HEK293 (cell line): ENCODE results near the gene GSK3B.
A peak's percentile ranks its signal among the peaks of the same experiment; 100 is the strongest.

Source experiments
- CTCF ChIA-PET: fragments of 350-600 bp; formaldehyde crosslinking; extraction: SDS; loops from one replicate; lab custom pipeline; 2021; ENCODE audit warnings: antibody characterized with exemption; lab: Yijun Ruan, JAX
- POLR2A ChIA-PET: fragments of 300-600 bp; formaldehyde crosslinking; extraction: SDS; loops from one replicate; lab custom pipeline; 2020; ENCODE audit warnings: antibody characterized with exemption, inconsistent platforms; lab: Yijun Ruan, JAX
- H3K27ac ChIP-seq: fragments of 200-500 bp; sonication (Bioruptor generic); 2 replicates; pipeline ENCODE4 v1.5.1; 2014; ENCODE audit warnings: low read depth, low read length, control low read depth, inconsistent platforms; ENCODE audit errors: extremely low read depth
- H3K36me3 ChIP-seq, 2 experiments: fragments of 200-500 bp in 1 of 2; sonication (Bioruptor generic) in 1 of 2; 1 replicate in 1 of 2; 2 replicates in 1 of 2; pipeline ENCODE4 v1.5.1; 2014 to 2017; ENCODE audit warnings: inconsistent platforms in 2 of 2, low read length in 2 of 2; ENCODE audit not compliant: control insufficient read depth in 2 of 2, insufficient read depth in 1 of 2
- H3K4me1 ChIP-seq: fragments of 200-500 bp; sonication (Bioruptor generic); 2 replicates; pipeline ENCODE4 v1.5.1; 2014; ENCODE audit warnings: mild to moderate bottlenecking, low read length, inconsistent platforms; ENCODE audit not compliant: control insufficient read depth, insufficient read depth
- H3K4me3 ChIP-seq: 2 replicates; pipeline ENCODE4 v1.5.1; 2011; ENCODE audit warnings: low read depth, mild to moderate bottlenecking, control low read depth, low read length, moderate library complexity
- H3K9me3 ChIP-seq: fragments of 200-500 bp; sonication (Bioruptor generic); 2 replicates; pipeline ENCODE4 v1.5.1; 2014; ENCODE audit warnings: low read depth, low read length, inconsistent platforms; ENCODE audit not compliant: control insufficient read depth, insufficient read depth
- IKZF3 ChIP-seq: fragments of 450-650 bp; IDR thresholded peaks from 2 replicates; pipeline ENCODE4 v1.5.0; 2018; ENCODE audit warnings: missing biosample characterization, mild to moderate bottlenecking, missing genetic modification characterization, moderate library complexity
- KLF9 ChIP-seq: fragments of 450-650 bp; formaldehyde crosslinking; IDR thresholded peaks from 2 replicates; pipeline ENCODE4 v1.5.1; 2016; ENCODE audit warnings: missing biosample characterization, missing genetic modification characterization, low read depth
- SETDB1 ChIP-seq: IDR thresholded peaks from one replicate; pipeline ENCODE4 v1.6.1; 2017; ENCODE audit warnings: mild to moderate bottlenecking, low read length, moderate library complexity, mixed read lengths; ENCODE audit not compliant: insufficient read length
- TRIM28 ChIP-seq: IDR thresholded peaks from 2 replicates; pipeline ENCODE4 v1.6.1; 2011; ENCODE audit warnings: low read length, control low read depth, borderline replicate concordance
- ZBTB20 ChIP-seq: fragments of 450-650 bp; formaldehyde crosslinking; IDR thresholded peaks from 2 replicates; pipeline ENCODE4 v1.5.1; 2016; ENCODE audit warnings: missing biosample characterization, missing genetic modification characterization
- ZBTB21 ChIP-seq: fragments of 450-650 bp; formaldehyde crosslinking; IDR thresholded peaks from 2 replicates; pipeline ENCODE4 v1.5.1; 2017; ENCODE audit warnings: missing biosample characterization, missing genetic modification characterization
- ZNF184 ChIP-seq: fragments of 450-650 bp; IDR thresholded peaks from 2 replicates; pipeline ENCODE4 v1.5.1; 2018; ENCODE audit warnings: missing biosample characterization, mild to moderate bottlenecking, missing genetic modification characterization
- ZNF202 ChIP-seq: fragments of 450-650 bp; formaldehyde crosslinking; IDR thresholded peaks from 2 replicates; pipeline ENCODE4 v1.5.1; 2016; ENCODE audit warnings: missing biosample characterization, missing genetic modification characterization, borderline replicate concordance
- ZNF266 ChIP-seq: fragments of 450-650 bp; formaldehyde crosslinking; IDR thresholded peaks from 2 replicates; pipeline ENCODE4 v1.5.1; 2016; ENCODE audit warnings: missing biosample characterization, missing genetic modification characterization, low read depth
- ZNF366 ChIP-seq: fragments of 450-650 bp; formaldehyde crosslinking; conservative IDR thresholded peaks from 2 replicates; pipeline ENCODE4 v1.5.1; 2016; ENCODE audit warnings: missing biosample characterization, missing genetic modification characterization
- ZNF433 ChIP-seq: fragments of 450-650 bp; formaldehyde crosslinking; IDR thresholded peaks from 2 replicates; pipeline ENCODE4 v1.5.1; 2016; ENCODE audit warnings: missing biosample characterization, missing genetic modification characterization, low read depth
- ZNF473 ChIP-seq: fragments of 450-650 bp; formaldehyde crosslinking; IDR thresholded peaks from 2 replicates; pipeline ENCODE4 v1.5.1; 2017; ENCODE audit warnings: missing biosample characterization, missing genetic modification characterization
- ZNF48 ChIP-seq: fragments of 450-650 bp; formaldehyde crosslinking; IDR thresholded peaks from 2 replicates; pipeline ENCODE4 v1.5.1; 2016; ENCODE audit warnings: missing biosample characterization, missing genetic modification characterization
- ZNF510 ChIP-seq: fragments of 450-650 bp; formaldehyde crosslinking; IDR thresholded peaks from 2 replicates; pipeline ENCODE4 v1.5.1; 2018; ENCODE audit warnings: mild to moderate bottlenecking, missing genetic modification characterization, missing biosample characterization; ENCODE audit not compliant: insufficient replicate concordance
- ZNF544 ChIP-seq: fragments of 450-650 bp; formaldehyde crosslinking; IDR thresholded peaks from 2 replicates; pipeline ENCODE4 v1.5.0; 2017; ENCODE audit warnings: missing biosample characterization, missing genetic modification characterization
- ZNF549 ChIP-seq: fragments of 450-650 bp; IDR thresholded peaks from 2 replicates; pipeline ENCODE4 v1.5.1; 2018; ENCODE audit warnings: missing biosample characterization, missing genetic modification characterization, mild to moderate bottlenecking, inconsistent platforms, moderate library complexity
- ZNF558 ChIP-seq: fragments of 450-650 bp; formaldehyde crosslinking; IDR thresholded peaks from 2 replicates; pipeline ENCODE4 v1.5.1; 2016; ENCODE audit warnings: missing biosample characterization, missing genetic modification characterization
- ZNF654 ChIP-seq: fragments of 450-650 bp; formaldehyde crosslinking; IDR thresholded peaks from 2 replicates; pipeline ENCODE4 v1.5.1; 2016; ENCODE audit warnings: low read depth, missing biosample characterization, missing genetic modification characterization
- ZNF664 ChIP-seq: fragments of 450-650 bp; formaldehyde crosslinking; IDR thresholded peaks from 2 replicates; pipeline ENCODE4 v1.5.1; 2016; ENCODE audit warnings: missing biosample characterization, missing genetic modification characterization
- ZNF677 ChIP-seq: fragments of 450-650 bp; IDR thresholded peaks from 2 replicates; pipeline ENCODE4 v1.5.0; 2018; ENCODE audit warnings: missing biosample characterization, mild to moderate bottlenecking, missing genetic modification characterization, moderate library complexity
- TF ChIP-seq, protein P1 (sequence below): fragments of 450-650 bp; formaldehyde crosslinking; IDR thresholded peaks from 2 replicates; pipeline ENCODE4 v1.5.1; 2016; ENCODE audit warnings: missing biosample characterization, missing genetic modification characterization
- TF ChIP-seq, protein P2 (sequence below): fragments of 450-650 bp; formaldehyde crosslinking; optimal IDR thresholded peaks from 2 replicates; pipeline ENCODE3; 2016; ENCODE audit warnings: missing biosample characterization, mild to moderate bottlenecking, missing genetic modification characterization
- TF ChIP-seq, protein P3 (sequence below): fragments of 450-650 bp; formaldehyde crosslinking; conservative IDR thresholded peaks from 2 replicates; pipeline ENCODE4 v1.5.1; 2016; ENCODE audit warnings: low read depth, missing biosample characterization, missing genetic modification characterization
- TF ChIP-seq, protein P4 (sequence below): fragments of 450-650 bp; formaldehyde crosslinking; IDR thresholded peaks from 2 replicates; pipeline ENCODE4 v1.5.1; 2016; ENCODE audit warnings: missing biosample characterization, missing genetic modification characterization

The GSK3B gene

DNA sequence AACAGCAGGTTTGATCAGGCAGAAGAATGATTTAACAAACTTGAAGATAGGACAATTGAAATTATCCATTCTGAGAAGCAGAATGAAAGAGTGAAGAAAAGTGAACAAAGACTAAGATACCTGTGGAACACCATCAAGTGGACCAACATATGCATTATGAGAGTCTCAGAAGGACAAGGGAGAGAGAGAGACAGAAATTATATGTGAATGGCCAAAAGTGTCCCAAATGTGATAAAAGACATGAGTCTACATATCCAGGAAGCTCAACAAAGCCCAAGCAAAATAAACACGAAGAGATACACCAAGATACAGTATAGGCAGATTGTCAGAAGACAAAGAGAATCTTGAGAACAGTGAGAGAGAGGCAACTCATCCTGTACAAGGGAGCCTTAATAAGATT is 317.9 kb downstream of the GSK3B start:
- no peaks in the 10 kb centered on the region for H3K36me3 ChIP-seq
- no peaks in the 10 kb centered on the region for H3K4me1 ChIP-seq
- TF ChIP-seq ZNF558 (tag by site-specific recombination) (peak; percentile 99), IKZF3 (tag by site-specific recombination) (no peak), TRIM28 (peak; percentile 76; the same call in 1 of the 2 replicates), SETDB1 (peak; percentile 91)
- TF ChIP-seq, protein P1, sequence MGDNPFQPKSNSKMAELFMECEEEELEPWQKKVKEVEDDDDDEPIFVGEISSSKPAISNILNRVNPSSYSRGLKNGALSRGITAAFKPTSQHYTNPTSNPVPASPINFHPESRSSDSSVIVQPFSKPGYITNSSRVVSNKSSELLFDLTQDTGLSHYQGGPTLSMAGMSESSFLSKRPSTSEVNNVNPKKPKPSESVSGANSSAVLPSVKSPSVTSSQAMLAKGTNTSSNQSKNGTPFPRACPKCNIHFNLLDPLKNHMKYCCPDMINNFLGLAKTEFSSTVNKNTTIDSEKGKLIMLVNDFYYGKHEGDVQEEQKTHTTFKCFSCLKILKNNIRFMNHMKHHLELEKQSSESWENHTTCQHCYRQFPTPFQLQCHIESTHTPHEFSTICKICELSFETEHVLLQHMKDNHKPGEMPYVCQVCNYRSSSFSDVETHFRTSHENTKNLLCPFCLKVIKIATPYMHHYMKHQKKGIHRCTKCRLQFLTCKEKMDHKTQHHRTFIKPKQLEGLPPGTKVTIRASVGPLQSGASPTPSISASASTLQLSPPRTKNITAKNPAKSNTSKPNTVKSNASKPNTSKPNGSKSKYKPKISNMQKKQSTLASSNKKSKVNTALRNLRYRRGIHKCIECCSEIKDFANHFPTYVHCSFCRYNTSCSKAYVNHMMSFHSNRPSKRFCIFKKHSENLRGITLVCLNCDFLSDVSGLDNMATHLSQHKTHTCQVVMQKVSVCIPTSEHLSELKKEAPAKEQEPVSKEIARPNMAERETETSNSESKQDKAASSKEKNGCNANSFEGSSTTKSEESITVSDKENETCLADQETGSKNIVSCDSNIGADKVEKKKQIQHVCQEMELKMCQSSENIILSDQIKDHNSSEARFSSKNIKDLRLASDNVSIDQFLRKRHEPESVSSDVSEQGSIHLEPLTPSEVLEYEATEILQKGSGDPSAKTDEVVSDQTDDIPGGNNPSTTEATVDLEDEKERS (tag by site-specific recombination) = no peak
- H3K4me3 ChIP-seq = no peak overlapping the region
- ChIA-PET CTCF (no interaction called here), POLR2A (no interaction called here)
- no peaks in the 10 kb centered on the region for H3K9me3 ChIP-seq
- no peak overlapping the region for H3K27ac ChIP-seq

DNA sequence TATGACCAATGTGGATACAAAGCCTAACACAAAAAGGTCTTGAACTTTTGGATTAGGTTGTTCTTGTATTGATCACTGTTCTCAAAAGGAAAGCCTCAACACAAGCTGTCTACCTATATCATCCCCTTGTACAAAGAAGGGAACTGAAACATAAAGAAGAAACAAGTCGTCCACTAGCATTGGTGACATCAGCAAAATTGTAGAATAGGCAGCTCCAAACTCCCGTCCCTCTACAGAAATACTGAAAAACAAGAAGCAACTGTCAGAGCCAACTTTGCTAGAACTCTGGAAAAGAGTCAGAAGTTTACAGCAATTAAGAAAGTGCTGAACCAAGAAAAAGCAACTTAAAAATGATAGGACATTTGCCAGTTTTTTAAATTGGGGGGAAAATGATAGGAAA is 319.8 kb downstream of the GSK3B start:
- no peaks in the 10 kb centered on the region for H3K9me3 ChIP-seq
- CTCF ChIA-PET = no interaction called here
- no peaks in the 10 kb centered on the region for H3K36me3 ChIP-seq
- TF ChIP-seq, protein P2, sequence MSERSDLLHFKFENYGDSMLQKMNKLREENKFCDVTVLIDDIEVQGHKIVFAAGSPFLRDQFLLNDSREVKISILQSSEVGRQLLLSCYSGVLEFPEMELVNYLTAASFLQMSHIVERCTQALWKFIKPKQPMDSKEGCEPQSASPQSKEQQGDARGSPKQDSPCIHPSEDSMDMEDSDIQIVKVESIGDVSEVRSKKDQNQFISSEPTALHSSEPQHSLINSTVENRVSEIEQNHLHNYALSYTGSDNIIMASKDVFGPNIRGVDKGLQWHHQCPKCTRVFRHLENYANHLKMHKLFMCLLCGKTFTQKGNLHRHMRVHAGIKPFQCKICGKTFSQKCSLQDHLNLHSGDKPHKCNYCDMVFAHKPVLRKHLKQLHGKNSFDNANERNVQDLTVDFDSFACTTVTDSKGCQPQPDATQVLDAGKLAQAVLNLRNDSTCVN (tag by site-specific recombination) = no peak
- TF ChIP-seq KLF9 (tag by site-specific recombination) (no peak), ZNF48 (tag by site-specific recombination) (no peak), ZNF202 (no peak), ZNF654 (no peak), ZNF433 (no peak), ZBTB21 (tag by site-specific recombination) (no peak), ZNF366 (tag by site-specific recombination) (no peak), ZNF544 (tag by site-specific recombination) (no peak), ZNF184 (no peak), ZNF664 (tag by site-specific recombination) (no peak), ZNF266 (tag by site-specific recombination) (no peak), ZNF473 (tag by site-specific recombination) (no peak), ZNF549 (tag by site-specific recombination) (no peak), ZBTB20 (tag by site-specific recombination) (no peak), ZNF677 (tag by site-specific recombination) (no peak), ZNF510 (no peak)
- TF ChIP-seq, protein P3, sequence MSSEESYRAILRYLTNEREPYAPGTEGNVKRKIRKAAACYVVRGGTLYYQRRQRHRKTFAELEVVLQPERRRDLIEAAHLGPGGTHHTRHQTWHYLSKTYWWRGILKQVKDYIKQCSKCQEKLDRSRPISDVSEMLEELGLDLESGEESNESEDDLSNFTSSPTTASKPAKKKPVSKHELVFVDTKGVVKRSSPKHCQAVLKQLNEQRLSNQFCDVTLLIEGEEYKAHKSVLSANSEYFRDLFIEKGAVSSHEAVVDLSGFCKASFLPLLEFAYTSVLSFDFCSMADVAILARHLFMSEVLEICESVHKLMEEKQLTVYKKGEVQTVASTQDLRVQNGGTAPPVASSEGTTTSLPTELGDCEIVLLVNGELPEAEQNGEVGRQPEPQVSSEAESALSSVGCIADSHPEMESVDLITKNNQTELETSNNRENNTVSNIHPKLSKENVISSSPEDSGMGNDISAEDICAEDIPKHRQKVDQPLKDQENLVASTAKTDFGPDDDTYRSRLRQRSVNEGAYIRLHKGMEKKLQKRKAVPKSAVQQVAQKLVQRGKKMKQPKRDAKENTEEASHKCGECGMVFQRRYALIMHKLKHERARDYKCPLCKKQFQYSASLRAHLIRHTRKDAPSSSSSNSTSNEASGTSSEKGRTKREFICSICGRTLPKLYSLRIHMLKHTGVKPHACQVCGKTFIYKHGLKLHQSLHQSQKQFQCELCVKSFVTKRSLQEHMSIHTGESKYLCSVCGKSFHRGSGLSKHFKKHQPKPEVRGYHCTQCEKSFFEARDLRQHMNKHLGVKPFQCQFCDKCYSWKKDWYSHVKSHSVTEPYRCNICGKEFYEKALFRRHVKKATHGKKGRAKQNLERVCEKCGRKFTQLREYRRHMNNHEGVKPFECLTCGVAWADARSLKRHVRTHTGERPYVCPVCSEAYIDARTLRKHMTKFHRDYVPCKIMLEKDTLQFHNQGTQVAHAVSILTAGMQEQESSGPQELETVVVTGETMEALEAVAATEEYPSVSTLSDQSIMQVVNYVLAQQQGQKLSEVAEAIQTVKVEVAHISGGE (tag by site-specific recombination) = no peak
- TF ChIP-seq, protein P4, sequence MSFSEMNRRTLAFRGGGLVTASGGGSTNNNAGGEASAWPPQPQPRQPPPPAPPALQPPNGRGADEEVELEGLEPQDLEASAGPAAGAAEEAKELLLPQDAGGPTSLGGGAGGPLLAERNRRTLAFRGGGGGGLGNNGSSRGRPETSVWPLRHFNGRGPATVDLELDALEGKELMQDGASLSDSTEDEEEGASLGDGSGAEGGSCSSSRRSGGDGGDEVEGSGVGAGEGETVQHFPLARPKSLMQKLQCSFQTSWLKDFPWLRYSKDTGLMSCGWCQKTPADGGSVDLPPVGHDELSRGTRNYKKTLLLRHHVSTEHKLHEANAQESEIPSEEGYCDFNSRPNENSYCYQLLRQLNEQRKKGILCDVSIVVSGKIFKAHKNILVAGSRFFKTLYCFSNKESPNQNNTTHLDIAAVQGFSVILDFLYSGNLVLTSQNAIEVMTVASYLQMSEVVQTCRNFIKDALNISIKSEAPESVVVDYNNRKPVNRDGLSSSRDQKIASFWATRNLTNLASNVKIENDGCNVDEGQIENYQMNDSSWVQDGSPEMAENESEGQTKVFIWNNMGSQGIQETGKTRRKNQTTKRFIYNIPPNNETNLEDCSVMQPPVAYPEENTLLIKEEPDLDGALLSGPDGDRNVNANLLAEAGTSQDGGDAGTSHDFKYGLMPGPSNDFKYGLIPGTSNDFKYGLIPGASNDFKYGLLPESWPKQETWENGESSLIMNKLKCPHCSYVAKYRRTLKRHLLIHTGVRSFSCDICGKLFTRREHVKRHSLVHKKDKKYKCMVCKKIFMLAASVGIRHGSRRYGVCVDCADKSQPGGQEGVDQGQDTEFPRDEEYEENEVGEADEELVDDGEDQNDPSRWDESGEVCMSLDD (tag by site-specific recombination) = no peak
- no peak overlapping the region for H3K27ac ChIP-seq
- H3K4me1 ChIP-seq = no peaks in the 10 kb centered on the region
- no peak overlapping the region for H3K4me3 ChIP-seq
- POLR2A ChIA-PET = no interaction called here
